HG03135 (cell line): Measurements from ENCODE around the gene MAP1B.

Source experiments
- ATAC-seq: cut with Tn5 transposase; IDR thresholded peaks from one replicate; pipeline ENCODE4 v1.9.1; 2021; ENCODE audit warnings: mild to moderate bottlenecking, moderate library complexity; ENCODE audit not compliant: unreplicated experiment

MAP1B gene

DNA sequence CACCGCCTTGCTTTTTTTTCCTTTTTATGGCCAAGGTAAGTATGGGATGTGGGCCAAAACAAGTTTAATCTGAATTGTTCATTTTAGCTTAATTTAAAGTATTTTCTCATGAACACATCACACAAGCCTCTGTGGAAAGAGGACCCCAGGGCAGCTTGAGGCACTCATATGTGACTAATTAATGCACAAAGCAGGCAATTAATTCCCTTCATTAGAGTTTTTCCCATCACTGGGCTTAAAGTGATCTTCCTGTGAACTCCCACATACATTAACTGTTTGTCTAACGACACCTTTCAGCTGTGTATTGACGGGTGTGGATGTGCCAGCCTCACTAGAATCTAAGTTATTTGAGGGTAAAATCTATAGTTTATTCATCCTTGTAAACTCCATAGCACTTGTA, 109.5 kb downstream of the MAP1B start:
- no peak for ATAC-seq

GRCh38 chr5:72221099-72221498, 113.8 kb downstream of the MAP1B start:
- no peak for ATAC-seq

DNA sequence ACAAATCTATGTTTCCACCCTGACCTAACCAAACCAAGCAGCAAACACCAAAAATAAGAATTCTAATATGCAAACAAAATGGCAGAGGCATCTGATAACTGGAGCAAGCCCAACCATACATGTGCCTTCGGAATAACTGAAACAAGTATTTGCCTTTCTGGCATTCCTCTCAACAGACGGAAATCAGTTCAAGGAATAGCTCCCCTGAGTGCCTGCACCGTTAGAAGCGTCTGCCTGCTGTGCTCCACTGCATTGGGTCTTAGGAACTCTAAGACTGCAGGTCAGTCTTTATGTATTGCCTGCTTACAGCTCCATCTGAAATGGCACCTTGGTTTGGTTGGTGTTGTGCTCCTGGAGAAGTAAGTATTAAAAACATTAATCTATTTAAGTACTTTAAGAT, 114.3 kb downstream of the MAP1B start:
- ATAC-seq, result no peak

DNA sequence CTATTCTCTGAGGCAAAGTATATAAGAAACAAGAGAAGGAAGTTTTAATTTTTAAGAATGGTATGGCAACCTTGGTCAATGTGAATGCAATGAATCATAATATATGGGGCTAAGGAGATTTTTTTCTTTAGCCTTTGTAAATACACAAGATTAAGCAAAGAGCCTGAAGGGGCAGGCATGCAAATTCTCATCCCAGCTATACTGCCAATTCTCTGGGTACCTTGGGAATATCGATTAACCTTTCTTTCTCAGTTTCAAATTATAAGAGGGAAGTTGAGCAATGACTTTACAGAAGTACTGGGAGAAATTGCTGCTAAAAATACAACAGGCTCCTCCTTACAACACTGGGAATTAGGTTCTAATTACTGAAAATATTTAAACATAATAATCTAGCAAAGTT, 115.2 kb downstream of the MAP1B start:
- no peak for ATAC-seq

DNA sequence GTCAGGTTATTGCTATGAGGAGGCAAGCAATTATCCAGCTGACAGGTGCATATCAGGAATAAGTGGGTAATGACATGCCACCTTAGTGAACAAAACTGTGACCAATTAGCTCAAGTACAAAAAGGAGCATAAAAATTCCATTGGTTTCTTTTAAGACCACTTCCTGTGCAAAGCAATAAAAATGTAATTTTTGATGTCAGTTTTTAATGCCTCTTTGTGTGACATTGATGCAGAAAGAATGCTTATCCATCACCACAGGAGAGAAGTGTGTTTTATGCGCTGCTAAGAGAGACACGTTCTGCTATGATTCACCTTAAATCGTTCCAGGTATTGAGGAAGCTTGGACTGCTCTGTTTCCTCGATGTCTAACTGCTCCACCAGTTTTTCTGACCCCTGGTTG, 116.1 kb downstream of the MAP1B start:
- no peak for ATAC-seq

DNA sequence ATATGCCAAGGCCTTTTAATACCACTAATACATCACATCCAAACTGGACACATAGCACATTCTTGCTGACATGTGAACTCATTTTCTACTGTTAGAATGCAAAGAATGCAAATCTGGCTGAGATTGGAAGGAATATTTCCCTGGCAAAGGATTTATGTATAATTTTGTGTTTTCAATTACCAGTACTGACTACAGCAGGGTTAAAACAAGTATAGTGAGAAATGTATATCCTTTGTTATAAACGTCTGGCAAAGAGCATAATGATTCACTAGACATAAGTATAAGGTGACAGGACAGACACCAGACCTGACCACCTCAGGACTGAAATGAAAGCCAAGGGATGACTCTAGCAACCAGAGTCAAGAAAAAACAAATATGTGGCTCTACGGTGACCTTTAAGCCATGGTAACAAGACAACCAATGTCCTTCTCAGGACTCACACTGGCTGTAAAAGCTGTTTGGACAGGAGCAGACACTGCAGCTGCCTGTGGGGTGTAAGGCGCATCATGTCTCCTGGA, 117.7 kb downstream of the MAP1B start:
- ATAC-seq, result no peak

GRCh38 chr5:72225741-72226140, 118.5 kb downstream of the MAP1B start:
- ATAC-seq, result no peak

- no peak for ATAC-seq
Observed at GRCh38 chr5:72226950-72227349, 119.7 kb downstream of the MAP1B start.

DNA sequence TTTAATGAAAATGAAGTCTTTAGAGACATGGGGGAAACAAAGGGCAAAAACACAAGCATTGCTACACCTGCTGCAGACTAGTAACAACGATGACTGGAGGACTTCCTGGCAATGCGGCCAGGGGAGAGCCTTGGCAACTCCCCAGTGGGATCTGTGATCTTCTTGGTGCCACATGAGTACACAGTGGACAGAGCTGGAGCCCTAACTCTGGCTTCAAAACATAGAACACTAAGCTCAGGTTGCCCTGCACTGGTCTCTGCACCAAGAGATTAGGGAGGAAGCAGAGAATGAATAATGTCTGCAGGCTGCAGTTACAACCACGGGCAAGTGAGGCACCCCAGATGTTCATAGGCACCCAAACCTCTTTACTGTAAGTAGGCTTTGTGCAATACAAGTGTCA, 121.7 kb downstream of the MAP1B start:
- ATAC-seq, result no peak

DNA sequence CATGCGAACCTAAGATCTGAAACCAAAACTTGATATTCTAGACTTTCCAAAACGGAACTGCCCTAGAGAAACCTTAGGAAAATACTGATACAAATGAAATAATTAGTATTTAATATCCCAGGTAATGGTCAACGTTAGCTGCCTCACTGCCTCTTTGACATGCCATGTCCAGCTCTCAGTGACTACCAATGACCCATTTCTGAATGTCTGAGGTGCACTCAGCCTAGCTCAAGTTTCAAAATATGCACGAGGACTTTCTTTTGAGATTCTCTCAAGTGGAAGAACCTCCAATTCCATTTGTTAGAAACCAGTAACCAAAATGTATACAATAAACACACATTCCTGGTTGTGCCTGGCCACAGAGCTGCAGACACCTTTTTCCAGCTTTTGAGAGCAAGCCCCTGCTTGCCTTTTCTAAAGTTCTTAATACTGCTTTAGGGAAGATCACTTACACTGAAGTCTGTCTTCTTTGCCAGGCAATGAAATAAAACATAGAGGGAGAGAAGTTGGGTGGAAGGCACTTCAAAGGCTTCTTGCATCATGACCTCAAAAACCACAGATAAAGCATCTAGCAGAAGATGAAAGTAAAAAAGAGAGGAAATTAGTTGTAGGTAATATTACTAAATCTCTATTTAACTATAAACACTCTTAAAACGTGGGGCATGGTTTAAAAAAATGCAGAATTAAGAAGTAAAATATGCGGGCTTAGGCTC, 124.9 kb downstream of the MAP1B start:
- no peak for ATAC-seq

DNA sequence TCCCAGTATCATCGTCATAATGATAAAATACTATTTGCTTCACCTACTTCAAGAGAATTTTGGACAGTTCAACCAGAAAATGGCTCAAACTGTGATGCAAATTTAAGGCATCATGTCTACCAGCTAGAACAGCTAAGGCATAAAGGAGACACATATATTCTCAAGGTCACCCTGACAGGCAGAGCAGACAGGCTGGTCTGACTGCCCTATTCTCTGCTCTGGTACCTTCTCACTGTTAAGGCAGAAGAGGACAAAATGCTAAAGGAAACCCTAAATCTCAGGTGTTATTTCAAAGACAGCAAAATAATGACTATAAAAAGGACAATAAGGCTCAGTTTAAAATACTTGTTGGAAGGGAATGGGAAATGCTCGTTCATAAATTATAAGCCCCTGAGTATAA, 125.6 kb downstream of the MAP1B start:
- ATAC-seq, result no peak

- ATAC-seq, result no peak
Observed at GRCh38 chr5:72233835-72234234, 126.6 kb downstream of the MAP1B start.

GRCh38 chr5:72234265-72234700, 127.0 kb downstream of the MAP1B start:
- peak; percentile 63 for ATAC-seq

GRCh38 chr5:72234868-72235267, 127.6 kb downstream of the MAP1B start:
- no peak for ATAC-seq

DNA sequence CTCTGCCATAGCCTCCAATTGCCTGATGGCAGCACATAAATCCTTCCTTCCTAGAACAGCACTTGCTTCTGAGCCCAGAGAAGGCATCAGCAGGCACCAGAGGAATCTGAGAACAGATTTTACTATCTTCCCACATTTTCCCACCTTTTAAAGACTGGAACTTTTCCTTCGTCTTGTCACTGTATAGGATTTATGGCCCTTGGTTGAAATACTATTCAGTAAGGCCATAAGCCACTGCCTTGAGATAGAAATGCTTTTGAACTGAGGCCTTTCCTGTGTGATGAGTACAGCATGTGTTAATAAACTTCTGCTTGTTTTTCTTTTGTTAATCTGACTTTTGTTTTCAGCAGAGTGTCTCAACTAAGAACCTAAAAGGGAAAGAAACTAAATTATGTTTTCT, 128.4 kb downstream of the MAP1B start:
- no peak for ATAC-seq

DNA sequence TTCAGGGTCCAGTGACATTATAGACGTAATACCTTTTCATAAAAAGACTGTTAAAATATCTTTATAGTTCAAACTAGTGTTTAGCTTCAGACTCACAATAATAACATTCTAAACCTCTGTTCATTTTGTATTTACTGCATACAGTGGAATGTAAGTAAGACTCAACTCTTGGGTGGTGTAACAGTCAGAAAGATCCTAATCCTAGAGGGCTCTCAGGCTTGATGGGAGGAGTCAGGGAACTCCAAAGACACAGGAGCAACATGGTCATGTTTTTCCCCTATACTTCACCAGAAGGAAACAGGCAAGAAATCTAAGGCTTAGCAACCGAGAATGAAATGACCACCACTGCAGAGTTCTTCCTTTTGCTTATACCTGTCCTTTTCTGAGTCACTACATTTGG, 130.1 kb downstream of the MAP1B start:
- ATAC-seq, result no peak

DNA sequence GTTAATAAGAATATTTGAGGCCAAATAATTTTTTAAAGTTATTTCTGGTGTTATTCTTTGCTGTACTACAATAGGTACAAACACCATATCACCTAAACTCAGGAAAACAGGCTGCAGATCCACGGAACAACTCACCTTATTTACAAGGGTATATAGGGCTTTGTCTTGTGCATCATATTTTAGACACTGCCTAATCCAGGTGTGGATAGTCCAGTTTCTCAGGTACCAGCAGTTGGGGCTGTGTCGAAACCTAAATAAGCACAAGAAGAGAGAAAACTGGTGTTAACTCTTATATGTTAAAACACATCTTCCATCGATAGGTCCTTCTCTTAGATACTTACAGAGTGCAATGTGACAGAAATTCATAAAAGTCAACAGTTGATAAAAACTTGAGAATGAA, 130.6 kb downstream of the MAP1B start:
- ATAC-seq, result no peak

DNA sequence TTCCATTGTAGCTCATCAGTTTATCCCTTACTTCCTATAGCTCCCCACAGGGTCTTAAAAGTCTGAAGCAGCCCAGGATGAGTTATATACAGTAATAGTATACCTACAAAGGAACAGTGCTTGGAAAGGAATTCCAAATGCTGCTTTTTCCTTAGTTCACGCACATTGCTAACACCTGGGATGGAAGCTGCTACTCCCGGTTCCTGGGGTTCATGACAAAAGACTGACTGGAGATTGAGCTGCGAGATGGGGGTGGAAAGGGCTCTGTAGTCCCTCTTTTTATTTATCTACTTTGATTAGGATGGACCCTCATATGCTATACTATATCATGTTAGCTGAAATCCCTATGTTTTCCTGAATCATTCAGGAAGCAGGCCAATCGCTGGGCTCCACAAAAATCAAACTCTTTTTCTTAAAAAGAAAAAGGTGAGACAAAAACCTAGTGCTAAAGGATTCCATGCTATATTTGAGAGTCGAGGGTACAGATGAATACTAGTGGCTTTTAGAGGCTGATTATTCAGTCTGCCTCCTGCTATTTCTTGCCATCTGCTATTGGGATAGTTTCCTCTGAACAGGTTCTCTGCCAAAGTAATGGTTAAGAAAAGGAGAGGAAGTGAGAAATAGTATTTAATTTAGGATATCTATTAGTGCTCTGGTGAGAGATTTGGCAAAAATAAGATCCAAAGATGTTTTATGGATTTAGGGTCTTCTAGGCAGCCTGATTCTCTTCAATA, 131.6 kb downstream of the MAP1B start:
- no peak for ATAC-seq

DNA sequence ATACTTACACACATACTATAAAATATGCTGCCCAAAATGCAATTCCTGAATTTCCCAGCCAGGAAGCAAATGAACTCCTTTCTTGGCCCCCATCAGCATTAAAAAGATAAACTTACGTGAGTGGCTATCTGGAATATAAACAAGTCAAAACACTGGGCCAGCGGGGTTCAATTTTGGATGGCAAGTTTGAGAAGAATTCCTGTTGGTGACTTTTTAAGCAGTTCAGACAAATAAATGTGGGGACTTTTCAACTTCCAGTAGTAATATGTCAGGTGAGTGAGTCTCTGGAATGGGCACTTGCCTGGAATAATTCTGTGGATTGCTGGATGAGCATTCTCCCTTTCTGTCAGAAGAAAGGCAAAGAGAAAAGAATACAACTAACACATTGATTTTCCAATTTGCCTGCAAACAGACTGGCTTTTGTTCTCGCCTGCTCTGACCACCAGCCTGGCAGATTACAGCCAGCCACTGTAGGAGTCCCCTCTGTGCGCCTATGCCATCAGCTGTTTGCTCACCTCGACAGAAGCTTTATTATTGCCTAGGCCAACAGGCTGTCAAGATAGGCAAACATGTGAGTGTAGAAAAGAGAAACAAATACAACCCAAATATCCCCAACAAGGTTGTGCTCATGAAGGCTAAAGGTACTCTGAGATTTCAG, 134.2 kb downstream of the MAP1B start:
- no peak for ATAC-seq

DNA sequence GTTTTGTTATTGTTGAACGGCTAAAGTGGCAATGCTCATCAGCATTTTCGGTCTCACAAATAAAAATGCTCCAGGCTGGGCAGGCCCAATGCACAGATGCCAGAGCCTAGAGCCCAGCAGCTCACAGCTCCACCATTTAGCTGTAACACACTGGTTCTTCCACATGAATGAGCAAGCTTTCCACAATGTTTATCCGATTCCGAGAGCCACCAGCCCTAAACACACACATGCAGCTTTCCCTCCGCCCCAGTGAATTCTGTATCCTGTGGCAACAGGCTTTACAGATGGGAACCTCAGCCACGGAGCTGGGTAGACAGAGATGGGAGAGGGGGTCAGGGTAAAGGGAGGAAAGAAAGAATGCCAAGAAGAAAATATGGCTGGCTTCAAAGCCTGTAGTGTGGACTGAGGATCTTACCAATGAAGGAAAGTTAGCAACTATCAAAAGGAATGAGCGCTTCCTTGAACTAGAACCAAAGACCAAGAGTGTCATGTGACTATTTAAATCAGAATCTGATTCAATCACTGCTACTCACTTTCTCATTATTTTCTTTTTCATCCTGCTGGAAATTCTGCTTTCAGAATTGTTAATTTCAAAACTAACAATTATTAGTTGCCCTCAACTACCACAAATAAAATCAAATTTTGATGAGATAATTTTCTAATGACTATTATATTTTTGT, 135.7 kb downstream of the MAP1B start:
- no peak for ATAC-seq

GRCh38 chr5:72243706-72244105, 136.4 kb downstream of the MAP1B start:
- no peak for ATAC-seq
